ENCODE data around the gene TRANK1.
"Not testable (repeated sequence)": the region's sequence is repeated elsewhere in the genome, so short reads cannot be mapped to it uniquely, and the experiment has no call there.

The TRANK1 gene

GRCh38 chr3:36881735-36882134 lies 63.1 kb downstream of the TRANK1 start:
- DNase-seq, result no peak

- not testable (repeated sequence) for DNase-seq
Measured at GRCh38 chr3:36879842-36880241, 65.0 kb downstream of the TRANK1 start.

- DNase-seq, result no peak
Measured at GRCh38 chr3:36877930-36878685, 66.7 kb downstream of the TRANK1 start.

- DNase-seq, result no peak
Measured at GRCh38 chr3:36876181-36876936, 68.5 kb downstream of the TRANK1 start.

GRCh38 chr3:36875397-36875796 lies 69.5 kb downstream of the TRANK1 start:
- DNase-seq, result no peak

GRCh38 chr3:36874424-36874823 lies 70.4 kb downstream of the TRANK1 start:
- no peak for DNase-seq

GRCh38 chr3:36871379-36872126 lies 73.3 kb downstream of the TRANK1 start:
- no peak for DNase-seq

GRCh38 chr3:36868614-36869436 lies 76.0 kb downstream of the TRANK1 start:
- DNase-seq, result peak; percentile 52

GRCh38 chr3:36867810-36868209 lies 77.0 kb downstream of the TRANK1 start:
- no peak for DNase-seq

GRCh38 chr3:36866368-36866767 lies 78.5 kb downstream of the TRANK1 start:
- DNase-seq, result no peak

GRCh38 chr3:36864180-36865053 lies 80.4 kb downstream of the TRANK1 start:
- no peak for DNase-seq

- DNase-seq, result no peak
Measured at GRCh38 chr3:36862076-36862755, 82.6 kb downstream of the TRANK1 start.

- DNase-seq, result no peak
Measured at GRCh38 chr3:36859494-36859893, 85.4 kb downstream of the TRANK1 start.

GRCh38 chr3:36852071-36852470 lies 92.8 kb downstream of the TRANK1 start:
- no peak for DNase-seq

GRCh38 chr3:36850743-36851142 lies 94.1 kb downstream of the TRANK1 start:
- no peak for DNase-seq

GRCh38 chr3:36846406-36846805 lies 98.4 kb downstream of the TRANK1 start:
- no peak for DNase-seq

GRCh38 chr3:36843065-36844051 lies 101.5 kb downstream of the TRANK1 start:
- no peak for DNase-seq

GRCh38 chr3:36842275-36842674 lies 102.6 kb downstream of the TRANK1 start:
- DNase-seq, result no peak

GRCh38 chr3:36840453-36840921 lies 104.4 kb downstream of the TRANK1 start:
- DNase-seq, result no peak

GRCh38 chr3:36837089-36837488 lies 107.8 kb downstream of the TRANK1 start:
- DNase-seq, result no peak
